Measurements from ENCODE around the gene SV2C.

The SV2C gene

GRCh38 chr5:76384189-76384588 is 301.0 kb downstream of the SV2C start:
- no peak for DNase-seq (ENCODE audit: low spot score)

DNA sequence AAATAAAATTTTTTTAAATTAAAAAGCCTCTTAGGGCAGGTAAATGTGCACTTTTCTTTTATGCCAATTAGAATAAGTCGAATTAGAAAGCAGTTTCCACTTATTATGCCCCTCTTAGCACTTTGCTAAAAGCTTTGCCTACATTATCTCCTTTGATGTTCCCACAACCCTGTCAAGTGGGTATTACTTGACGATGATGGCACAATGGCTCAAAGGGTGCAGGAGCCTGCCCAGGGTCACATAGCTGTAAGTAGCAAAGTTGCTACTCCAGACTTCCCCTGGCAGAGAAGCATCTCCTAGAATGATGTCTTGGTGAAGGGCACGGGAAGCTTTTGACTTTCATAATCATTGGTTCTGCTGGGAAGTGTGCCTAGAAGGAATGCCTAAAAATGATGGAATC is 301.5 kb downstream of the SV2C start:
- no peak for DNase-seq (ENCODE audit: low spot score)

DNA sequence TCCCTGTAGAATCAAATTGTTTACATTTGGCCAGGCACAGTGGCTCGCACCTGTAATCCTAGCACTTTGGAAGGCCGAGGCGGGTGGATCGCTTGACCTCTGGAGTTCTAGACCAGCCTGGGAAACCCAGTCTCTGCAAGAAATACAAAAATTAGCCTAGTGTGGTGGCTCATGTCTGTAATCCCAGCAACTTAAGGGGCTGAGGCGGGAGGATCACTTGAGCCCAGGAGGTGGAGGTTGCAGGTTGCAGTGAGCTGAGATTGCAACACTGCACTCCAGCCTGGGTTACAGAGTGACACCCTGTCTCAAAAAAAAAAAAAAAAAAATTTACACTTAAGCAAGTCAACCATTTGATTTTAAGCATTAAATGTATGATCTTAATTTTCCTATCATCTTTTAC is 302.4 kb downstream of the SV2C start:
- no peak for DNase-seq (ENCODE audit: low spot score)

DNA sequence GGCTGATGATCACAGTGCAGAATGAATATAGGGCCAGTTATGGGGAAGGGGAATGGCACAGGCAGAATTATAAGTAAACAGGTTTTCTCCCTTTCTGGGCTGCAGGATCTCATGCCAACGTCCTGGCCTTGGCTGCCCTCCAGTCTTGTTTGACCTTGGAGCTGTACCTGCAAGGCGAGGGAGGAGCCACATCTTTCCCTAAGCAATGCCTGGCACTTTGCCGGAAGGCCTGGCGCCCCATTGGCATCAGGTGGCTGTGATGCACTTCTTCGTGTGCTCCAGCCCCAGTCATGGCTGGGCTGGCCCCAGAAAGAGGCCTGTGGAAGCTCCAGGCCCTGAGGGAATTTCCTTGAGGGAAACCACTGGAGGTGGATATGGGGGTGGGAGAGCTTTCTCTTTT is 303.2 kb downstream of the SV2C start:
- DNase-seq (ENCODE audit: low spot score), result no peak

- DNase-seq (ENCODE audit: low spot score), result no peak
Observed at GRCh38 chr5:76388236-76388635, 305.1 kb downstream of the SV2C start.

DNA sequence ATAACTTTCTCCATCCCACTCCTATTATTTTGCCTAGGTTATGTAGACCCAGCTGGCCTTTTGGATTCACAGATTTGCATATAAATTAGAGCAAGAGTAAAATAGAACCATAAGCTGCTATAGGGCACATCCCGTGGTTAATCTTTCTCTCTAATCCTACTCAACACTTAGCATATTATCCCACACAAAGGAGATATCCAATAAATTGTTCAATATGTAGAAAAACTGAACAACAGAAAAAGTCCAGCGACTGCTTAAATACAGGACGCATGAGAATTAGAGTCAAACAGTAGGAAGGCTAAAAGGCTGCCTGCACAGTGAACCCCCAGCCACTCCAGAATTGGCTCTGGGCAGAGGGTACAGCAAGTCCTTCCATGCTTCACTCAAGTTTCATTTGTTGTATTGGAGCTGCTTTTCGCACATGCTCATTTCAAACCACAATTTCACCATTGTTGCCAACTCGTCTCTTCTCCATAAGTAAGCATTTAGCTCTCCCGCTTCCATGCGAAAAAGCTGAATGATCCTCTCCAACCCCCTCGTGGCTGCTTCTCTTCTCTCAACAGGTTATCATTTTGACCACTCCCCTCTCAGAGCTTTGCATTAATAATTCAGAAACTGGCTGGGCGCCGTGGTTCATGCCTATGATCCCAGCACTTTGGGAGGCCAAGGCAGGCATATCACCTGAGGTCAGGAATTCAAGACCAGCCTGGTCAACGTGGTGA is 305.8 kb downstream of the SV2C start:
- DNase-seq (ENCODE audit: low spot score), result no peak

GRCh38 chr5:76389513-76390154 is 306.5 kb downstream of the SV2C start:
- DNase-seq (ENCODE audit: low spot score), result no peak

GRCh38 chr5:76391014-76391413 is 307.8 kb downstream of the SV2C start:
- no peak for DNase-seq (ENCODE audit: low spot score)

DNA sequence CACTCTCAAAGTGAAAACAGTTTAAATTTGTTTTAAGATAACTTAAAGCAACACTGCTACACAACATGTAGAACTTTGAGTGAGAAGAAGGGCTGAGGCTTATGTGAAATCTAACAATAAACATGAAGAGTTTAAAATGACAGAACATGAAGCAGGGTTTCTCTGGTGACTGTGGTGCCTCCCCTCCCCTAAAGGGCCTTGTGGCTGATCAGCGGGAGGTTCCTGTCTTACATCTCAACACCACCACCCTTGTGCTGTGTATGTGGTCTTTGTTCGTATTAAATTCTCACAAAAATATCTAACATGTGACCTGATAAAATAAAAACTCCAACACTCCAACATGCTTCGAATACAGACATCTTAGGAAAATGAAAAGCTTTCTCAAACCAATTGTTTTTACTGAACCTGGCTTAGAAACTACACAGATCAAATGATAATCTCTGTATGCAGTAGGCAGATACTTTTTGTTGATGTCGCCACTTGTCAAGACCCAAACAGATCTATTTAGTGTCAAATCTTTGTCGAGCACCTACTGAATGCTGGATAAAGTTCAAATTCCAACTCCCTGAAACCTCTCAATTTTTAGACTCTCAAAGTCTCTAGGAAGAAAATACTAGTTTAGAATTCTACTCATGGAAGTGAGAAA is 310.0 kb downstream of the SV2C start:
- DNase-seq (ENCODE audit: low spot score), result no peak

DNA sequence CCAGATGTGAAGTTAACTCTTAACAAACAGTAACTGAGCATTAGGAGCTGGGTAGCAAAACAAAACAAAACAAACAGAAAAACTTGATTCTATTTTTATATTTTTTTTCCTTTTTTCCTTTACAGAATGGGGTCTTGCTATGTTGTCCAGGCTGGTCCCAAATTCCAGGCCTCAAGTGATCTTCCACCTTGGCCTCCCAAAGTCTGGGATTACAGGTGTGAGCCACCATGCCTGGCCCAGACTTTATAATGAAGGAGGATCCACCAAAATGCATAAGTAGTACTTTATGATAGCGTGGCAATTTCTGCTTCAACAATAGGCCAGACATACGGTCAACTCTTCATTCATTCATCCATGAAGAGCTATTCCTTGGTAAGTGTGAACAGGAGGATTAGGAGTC is 314.0 kb downstream of the SV2C start:
- DNase-seq (ENCODE audit: low spot score), result no peak

DNA sequence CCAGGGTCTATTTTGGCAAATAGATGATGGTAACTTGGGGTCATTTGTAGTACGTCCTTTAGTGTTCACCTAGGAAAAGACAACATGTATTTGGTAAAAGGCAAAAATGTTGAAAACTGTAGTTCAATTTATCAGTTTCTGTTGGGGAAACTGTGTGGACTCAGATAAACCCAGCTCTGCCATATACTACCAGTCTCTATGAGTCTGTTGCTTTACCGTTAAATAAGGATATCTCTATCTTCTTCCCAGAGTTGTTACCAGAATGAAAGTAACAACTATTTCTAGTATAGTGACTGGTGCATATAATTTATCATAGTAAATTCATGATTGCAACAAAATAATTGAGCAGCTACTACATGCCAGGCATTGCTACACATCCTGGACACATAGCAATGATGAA is 316.1 kb downstream of the SV2C start:
- DNase-seq (ENCODE audit: low spot score), result no peak

DNA sequence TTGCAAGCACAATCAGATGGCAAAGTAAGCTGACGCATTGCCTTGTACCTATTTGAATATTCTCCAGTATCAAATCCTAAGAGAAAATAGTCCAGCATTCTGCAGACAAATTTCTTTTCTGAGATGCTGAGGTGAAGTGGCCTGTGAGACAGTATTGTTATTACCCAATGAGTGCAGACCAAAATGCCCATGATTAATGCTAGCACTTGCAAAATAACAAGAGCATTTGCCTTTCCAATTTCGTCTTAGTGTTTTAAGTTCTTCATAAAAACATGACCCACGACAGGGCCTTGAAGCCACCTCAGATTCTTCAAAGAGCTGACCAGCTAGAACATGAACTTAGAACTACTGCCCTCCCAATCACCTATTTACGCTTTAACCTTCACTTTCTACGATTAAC is 317.3 kb downstream of the SV2C start:
- DNase-seq (ENCODE audit: low spot score), result no peak

- peak; percentile 68 for DNase-seq (ENCODE audit: low spot score)
Observed at GRCh38 chr5:76401801-76402250, 318.6 kb downstream of the SV2C start.

DNA sequence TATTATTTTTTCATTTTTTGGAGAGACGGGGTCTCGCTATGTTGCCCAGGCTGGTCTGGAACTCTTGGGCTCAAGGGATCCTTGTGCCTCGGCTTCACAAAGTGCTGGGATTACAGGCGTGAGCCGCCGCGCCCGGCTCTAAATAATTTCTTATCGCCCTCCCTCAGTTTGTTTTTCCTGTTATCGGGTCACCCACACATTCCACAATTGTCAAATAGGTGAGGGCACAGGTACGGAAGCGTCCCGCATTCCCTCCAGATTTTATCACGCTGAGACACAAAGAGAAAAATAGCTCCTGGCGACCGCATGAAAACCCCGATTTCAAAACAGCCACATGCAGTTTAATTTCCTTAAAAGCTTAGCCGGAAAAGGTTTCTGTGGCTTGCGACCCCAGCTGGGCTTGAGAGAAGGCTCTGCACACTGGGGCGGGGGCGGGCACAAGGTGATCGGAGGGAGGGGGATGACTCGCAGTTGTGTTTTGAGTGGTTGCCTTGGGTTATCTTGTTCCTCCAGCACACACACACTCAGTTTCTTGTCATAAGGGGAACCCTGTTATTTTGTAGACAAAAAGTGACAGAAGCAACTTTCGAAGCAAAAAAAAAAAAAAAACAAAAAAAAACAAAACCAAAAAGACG is 319.2 kb downstream of the SV2C start:
- DNase-seq (ENCODE audit: low spot score), result peak; percentile 68

GRCh38 chr5:76402886-76403765 is 319.9 kb downstream of the SV2C start, which contains the start of gene IQGAP2:
IQGAP2 (plus strand) TSS chr5:76403285; CDS start chr5:76403546, 261 bp downstream.
- peak; percentile 85 for DNase-seq (ENCODE audit: low spot score)
